NCI-H524 treated with DMSO at 0.1 percent for 48 hours (cell line): ENCODE data around the gene ITGA11.

Source experiments
- DNase-seq: peaks from one replicate; lab custom pipeline; 2025; lab: John Stamatoyannopoulos, UW

The ITGA11 gene

DNA sequence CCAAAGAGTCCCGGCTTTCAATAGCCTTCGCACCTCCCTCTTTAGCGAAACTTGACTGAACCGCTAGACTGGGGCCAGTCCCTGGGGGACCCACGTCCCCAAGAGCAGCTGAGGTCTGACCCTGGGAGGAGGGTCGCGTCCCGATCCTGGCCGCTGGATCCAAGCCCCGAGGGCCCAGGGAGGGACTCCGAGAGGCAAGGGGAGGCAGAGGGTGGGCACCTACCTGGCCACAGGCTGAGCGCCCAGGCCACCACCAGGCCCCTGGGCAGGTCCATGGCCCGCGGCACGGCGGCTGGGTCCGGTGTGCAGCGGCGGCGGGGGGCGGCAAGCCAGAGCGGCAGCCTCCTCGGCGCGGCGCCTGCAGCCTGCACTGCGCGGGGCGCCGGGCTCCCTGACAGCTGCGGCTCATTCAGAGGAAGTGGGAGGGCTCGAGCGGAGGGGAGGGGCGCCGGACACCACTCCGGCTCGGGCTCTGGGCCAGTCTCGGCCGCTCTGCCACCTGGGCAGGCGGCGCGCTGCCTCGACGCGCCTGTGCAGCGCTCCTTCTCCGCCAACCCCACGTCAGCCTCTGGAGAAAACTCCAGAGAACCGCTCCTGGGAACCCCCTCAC is at the start of gene ITGA11:
Gene ITGA11, minus strand, starts transcription at position 372 of the 610 bp plus-strand sequence. Its CDS starts 97 bp downstream, at position 275.
- DNase-seq = peak; percentile 39

DNA sequence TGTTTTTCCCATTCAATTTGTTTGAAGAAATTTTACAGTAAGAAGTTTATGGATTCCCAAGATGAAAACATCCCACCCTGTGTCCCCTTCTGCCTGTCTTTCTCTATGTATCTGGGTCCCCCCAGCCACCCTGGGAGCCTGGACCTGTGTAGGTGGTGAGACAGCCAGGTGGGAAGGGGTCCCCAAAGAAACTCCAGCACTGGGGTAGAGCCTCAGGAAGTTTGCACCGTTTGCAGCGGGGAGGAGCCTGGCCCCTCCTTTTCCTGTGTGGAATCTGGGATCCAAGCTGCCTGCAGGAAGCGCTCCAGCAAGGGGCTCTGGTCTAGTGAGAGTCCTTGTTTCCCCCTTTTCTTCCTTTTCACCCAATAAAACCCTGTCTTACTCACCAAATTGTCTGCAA is 49.4 kb upstream of the ITGA11 start:
- DNase-seq = no peak

- DNase-seq = no peak
Observed at GRCh38 chr15:68480296-68480695, 48.3 kb upstream of the ITGA11 start.

GRCh38 chr15:68479870-68480269 is 47.9 kb upstream of the ITGA11 start:
- DNase-seq = no peak

- no peak for DNase-seq
Observed at GRCh38 chr15:68479406-68479805, 47.4 kb upstream of the ITGA11 start.

GRCh38 chr15:68478853-68479252 is 46.9 kb upstream of the ITGA11 start:
- DNase-seq = no peak

GRCh38 chr15:68475449-68475848 is 43.5 kb upstream of the ITGA11 start:
- no peak for DNase-seq

DNA sequence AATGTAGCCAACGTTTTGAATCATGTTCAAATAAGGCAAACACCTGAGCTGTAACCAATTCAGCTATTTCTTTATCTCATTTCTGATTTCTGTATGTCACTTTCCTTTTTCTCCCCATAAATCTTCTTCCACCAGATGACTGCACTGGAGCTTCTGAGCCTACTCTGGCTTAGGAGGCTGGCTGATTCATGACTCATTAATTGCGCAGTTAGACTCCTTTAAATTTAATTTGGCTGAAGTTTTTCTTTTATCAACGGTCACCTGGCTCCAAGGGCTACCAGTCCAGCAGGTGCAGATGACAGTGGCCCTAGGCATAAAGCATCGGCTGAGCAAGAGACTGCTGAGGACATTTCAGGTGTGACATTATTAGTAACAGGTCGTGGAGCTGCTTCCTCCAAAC is 39.6 kb upstream of the ITGA11 start:
- no peak for DNase-seq

DNA sequence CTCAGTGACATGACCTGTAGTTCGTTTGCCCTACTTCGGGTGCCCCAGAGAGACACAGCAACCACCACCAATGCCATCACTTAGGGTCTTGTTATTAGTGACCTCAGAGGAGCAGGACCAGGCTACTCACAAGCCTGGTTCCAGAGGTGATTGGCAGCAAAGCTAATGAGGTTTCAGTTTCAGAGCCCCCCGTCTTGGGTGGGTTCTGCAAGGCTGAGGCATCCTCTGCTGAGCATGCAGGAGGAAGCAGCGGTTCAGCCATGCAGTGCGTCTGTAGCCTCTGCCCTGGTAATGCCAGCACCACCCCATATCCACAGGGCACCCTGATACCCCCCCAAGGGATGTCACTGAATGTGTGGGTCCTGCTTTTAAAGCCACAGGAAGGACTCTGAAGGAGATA is 39.0 kb upstream of the ITGA11 start:
- no peak for DNase-seq

GRCh38 chr15:68470049-68470742 is 38.2 kb upstream of the ITGA11 start:
- DNase-seq = no peak

DNA sequence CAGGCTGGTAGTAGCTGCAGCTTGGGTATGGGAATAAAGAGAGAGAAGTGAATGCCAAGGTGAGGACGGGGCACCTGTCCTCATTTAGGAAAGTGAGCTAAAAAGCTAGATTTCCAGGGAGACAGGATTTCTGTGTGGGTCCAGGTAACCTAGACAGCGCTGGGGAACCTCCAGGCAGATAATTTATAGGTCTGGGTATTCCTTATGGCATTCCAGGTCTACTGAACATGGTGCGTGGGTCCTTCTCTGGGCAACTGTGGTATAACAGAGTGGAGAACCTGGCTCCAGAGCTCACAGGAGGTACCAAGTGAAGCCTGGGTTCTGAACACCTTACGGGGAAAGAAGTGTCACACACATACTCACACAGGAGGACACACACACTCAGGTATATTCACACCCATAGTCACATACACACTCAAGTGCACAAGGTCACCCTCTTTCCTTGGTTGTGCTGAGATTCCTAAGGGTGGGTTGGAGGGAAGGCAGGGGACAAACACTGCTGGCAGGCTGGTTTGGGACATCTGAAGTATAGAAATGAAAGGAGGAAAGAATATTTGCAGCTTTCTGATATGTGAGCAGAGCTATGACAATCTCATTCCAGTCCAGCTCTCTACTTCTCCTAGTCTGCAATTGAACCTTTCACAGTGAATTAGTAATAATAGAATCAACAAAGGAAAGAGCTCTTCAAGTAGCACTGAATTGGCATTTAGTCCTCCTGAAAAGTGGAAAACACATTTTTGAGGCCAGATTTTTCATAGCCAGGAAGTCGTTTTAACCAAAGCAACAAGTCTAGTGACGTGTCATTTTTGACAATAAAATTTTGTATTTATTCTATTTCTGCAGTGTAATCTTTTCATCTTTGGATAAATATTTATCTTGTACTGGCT is 37.4 kb upstream of the ITGA11 start:
- no peak for DNase-seq

- no peak for DNase-seq
Observed at GRCh38 chr15:68466876-68467275, 34.9 kb upstream of the ITGA11 start.

- DNase-seq = no peak
Observed at GRCh38 chr15:68465861-68466560, 34.0 kb upstream of the ITGA11 start.

- DNase-seq = no peak
Observed at GRCh38 chr15:68464448-68465090, 32.6 kb upstream of the ITGA11 start.

DNA sequence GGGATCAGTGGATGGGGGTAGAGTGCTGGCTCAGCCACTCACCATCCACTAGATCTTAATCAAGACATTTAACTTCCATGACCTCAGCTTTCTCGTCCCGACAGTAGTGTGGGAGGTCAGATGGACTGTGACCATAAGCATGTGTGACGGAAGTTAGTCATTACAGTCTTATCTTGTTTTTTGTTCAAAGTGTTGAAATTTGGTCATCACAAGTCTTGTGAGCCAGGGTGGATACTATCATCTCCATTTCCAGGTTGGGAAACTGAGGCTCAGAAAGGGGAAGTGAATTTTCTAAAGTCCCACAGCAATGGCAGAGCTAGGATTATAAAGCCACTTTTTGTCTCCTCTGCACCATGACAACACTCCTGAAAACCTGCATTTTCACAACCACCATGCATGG is 32.0 kb upstream of the ITGA11 start:
- DNase-seq = no peak

DNA sequence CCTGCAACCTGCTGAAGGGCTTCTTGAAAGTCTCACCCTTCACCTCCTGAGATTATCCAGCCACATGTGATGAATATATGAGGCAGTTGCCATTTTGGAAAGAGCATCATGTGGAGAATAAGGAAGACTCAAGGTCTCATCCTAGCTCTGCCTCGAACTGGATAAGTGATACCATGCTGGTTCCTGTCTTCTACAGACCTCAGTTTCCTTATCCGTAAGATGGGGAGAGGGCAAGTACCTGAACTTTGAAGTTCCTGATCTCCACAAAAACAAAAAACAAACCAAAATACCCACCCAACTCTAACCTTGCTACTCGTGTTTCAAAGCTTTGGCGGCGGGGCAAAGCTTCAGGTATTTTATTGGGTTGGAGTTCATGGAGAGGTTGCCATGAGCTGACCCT is 31.5 kb upstream of the ITGA11 start:
- no peak for DNase-seq

DNA sequence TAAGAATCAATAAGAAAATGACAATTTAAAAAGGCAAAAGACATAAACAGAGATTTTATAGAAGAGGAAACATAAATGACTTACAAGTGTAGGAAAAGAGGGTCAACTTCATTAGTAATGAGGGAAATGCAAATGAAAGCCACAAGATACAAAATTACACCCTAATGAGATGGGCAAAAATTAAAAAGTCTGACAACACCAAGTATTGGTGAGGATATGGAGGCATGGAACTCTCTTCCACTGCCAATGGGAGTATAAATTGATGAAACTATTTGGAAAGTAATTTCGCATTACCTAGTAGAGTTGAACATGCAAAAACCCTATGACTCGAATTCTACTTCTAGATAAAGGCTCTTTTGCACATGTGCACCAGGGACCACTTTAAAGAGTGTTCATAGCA is 28.2 kb upstream of the ITGA11 start:
- DNase-seq = no peak

- no peak for DNase-seq
Observed at GRCh38 chr15:68450192-68450591, 18.2 kb upstream of the ITGA11 start.

DNA sequence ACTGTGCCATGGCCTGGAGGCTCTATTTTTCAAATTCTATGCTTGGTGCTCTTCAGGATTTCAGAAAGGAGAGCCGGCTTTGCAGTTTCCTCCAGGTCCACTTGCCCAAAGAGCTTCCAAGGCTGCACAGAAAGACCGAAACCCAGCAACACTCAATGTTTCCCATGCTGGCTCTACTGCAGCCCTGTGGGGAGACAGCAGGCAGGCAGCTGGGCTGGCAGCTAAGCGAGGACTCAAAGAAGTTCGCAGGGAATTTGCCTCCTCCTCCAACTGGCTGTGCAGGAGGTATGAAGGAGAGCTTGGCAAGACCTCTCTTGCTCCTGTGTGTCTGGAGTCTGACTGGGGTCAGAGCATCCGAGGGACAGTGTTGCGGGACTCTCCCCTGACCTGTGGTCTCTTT is 17.4 kb upstream of the ITGA11 start:
- DNase-seq = no peak

DNA sequence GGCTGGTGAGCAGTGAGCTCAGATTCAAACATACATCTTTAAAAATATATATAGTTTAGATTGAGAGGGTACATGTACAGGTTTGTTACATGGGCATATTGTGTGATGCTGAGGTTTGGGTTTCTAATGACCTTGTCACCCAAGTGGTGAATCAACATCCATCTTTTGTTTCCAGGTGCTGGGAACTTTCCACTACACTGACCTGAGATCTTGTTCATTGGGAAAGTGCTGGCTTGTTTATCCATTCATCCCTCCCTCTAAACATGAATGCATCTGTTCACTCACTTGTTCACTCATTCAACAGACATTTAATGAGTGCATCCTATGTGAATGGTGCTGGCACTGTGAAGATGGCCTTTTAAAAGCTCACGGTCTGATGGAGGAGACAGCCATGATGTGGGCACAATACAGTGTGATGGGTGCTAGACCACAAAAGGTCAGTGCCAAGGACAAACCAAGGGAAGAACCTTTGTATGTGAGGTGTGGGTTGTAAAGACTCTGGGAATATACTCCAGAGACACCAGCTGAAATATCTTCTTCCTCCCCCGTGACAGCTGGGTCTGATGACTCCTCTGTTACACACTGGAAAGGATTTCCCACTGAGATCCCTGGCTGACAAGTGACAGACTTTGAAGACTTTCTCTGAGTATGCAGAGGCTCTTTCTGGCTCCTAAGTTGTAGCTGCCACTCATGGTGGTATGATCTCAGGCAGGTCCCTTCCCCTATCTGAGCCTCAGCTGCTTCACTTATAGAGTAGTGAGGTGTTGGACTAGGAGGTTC is 16.2 kb upstream of the ITGA11 start:
- no peak for DNase-seq

GRCh38 chr15:68447209-68447608 is 15.2 kb upstream of the ITGA11 start:
- no peak for DNase-seq
